HG03175 (cell line): Measurements from ENCODE around the gene CRTC1.

Source experiments
- ATAC-seq: cut with Tn5 transposase; IDR thresholded peaks from one replicate; pipeline ENCODE4 v1.9.1; 2021; ENCODE audit warnings: mild to moderate bottlenecking, moderate library complexity; ENCODE audit not compliant: unreplicated experiment

The CRTC1 gene

GRCh38 chr19:18780631-18781030 lies 97.2 kb downstream of the CRTC1 start:
- no peak for ATAC-seq

GRCh38 chr19:18781047-18781600 lies 97.6 kb downstream of the CRTC1 start:
- no peak for ATAC-seq

- ATAC-seq: no peak
Observed at GRCh38 chr19:18781885-18782527, 98.5 kb downstream of the CRTC1 start.

- ATAC-seq: no peak
Observed at GRCh38 chr19:18782559-18783225, 99.2 kb downstream of the CRTC1 start.

GRCh38 chr19:18783958-18784785 lies 100.7 kb downstream of the CRTC1 start:
- ATAC-seq: no peak

GRCh38 chr19:18784786-18785120 lies 101.3 kb downstream of the CRTC1 start:
- no peak for ATAC-seq

- ATAC-seq: no peak
Observed at GRCh38 chr19:18785179-18786124, 102.0 kb downstream of the CRTC1 start.

GRCh38 chr19:18788529-18789421 lies 105.3 kb downstream of the CRTC1 start:
- ATAC-seq: no peak

GRCh38 chr19:18789422-18789869 lies 106.0 kb downstream of the CRTC1 start:
- no peak for ATAC-seq

- ATAC-seq: no peak
Observed at GRCh38 chr19:18789883-18790565, 106.5 kb downstream of the CRTC1 start.

GRCh38 chr19:18790566-18791314 lies 107.3 kb downstream of the CRTC1 start, which contains the start of gene COMP:
TSS of gene COMP (minus strand) at chr19:18791305. CDS start at chr19:18791269, 36 bp downstream.
- no peak for ATAC-seq

GRCh38 chr19:18791315-18791678 lies 107.8 kb downstream of the CRTC1 start:
- ATAC-seq: no peak

GRCh38 chr19:18792661-18793060 lies 109.2 kb downstream of the CRTC1 start:
- no peak for ATAC-seq

- no peak for ATAC-seq
Observed at GRCh38 chr19:18793144-18794028, 109.9 kb downstream of the CRTC1 start.

- no peak for ATAC-seq
Observed at GRCh38 chr19:18794029-18794313, 110.5 kb downstream of the CRTC1 start.

GRCh38 chr19:18794692-18795091 lies 111.2 kb downstream of the CRTC1 start:
- ATAC-seq: no peak

GRCh38 chr19:18795540-18795939 lies 112.1 kb downstream of the CRTC1 start:
- ATAC-seq: no peak
